GM18951 (cell line): ENCODE measurements around the gene TCERG1L.

Source experiments
- POLR2A ChIP-seq: IDR thresholded peaks from 4 replicates; pipeline ENCODE4 v1.6.1; 2011; ENCODE audit warnings: mild to moderate bottlenecking; ENCODE audit not compliant: insufficient read length, insufficient read depth; ENCODE audit errors: extremely low read depth
- in situ Hi-C: fragments of 300-500 bp; cut with MboI; formaldehyde crosslinking; loops from one replicate; pipeline ENCODE4 v1.12.0; 2022; ENCODE audit warnings: low sequenced_read_pairs, mixed read lengths, inconsistent platforms; ENCODE audit not compliant: unreplicated experiment

TCERG1L gene

GRCh38 chr10:131188494-131188893 lies 123.0 kb downstream of the TCERG1L start:
- no peak for TF ChIP-seq POLR2A
- in situ Hi-C loops = no loop called here

GRCh38 chr10:131187926-131188325 lies 123.6 kb downstream of the TCERG1L start:
- TF ChIP-seq POLR2A = no peak
- in situ Hi-C loops = no loop called here

DNA sequence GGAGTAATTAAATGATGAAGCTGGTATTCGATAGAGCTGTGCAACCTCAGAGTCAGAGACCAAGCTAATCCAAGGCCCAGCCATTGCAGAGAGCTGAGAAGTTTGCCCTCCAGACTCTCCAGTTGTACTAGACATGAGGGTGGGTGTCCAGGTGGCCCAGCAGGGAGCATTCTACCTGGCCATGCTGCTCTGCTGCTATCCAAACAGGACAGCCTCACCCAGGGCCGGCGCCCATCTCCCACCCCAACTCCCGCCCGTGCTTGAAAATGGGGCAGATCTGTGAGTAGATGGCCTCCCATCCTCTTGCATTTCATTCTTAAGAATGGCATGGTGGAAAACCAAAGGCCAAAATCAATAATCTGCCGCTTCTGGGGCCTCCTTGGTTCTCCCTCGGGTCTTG lies 124.2 kb downstream of the TCERG1L start:
- in situ Hi-C loops = no loop called here
- no peak for TF ChIP-seq POLR2A

DNA sequence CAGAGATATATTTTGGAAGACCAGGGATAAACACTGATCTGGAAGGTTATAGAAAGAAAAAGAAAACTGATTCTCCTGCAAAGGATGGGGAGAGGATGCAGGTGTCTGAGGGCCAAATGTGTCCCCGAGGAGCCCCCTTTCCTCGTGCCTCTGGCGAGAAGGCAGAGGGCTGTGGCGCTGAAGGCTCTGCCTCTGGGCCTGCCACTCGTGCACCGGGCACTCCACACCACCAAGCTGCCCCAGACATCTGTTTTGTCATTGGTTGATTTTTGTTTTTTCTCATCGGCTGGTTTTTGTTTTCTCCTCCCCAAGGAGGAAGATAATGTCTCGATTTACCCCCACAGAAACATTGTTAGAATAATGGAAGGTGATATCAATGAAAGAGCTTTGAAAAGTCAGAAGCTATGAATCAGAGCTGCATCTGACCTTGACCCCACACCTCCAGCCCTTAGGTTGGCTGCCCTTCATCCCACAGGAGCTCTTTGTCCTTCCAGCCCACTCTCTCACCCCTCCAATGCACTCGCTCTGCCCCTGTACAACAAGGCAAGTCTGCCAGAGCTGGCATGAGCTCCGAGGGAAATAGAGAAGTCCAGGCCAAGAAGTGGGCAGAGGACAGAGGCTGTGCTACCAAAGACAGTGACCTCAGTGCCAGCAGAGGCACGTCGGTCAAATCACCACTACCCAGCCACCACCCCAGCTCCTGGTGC lies 124.8 kb downstream of the TCERG1L start:
- TF ChIP-seq POLR2A = no peak
- in situ Hi-C loops = no loop called here

- TF ChIP-seq POLR2A = no peak
- in situ Hi-C loops = no loop called here
Observed at GRCh38 chr10:131184503-131184902, 127.0 kb downstream of the TCERG1L start.

DNA sequence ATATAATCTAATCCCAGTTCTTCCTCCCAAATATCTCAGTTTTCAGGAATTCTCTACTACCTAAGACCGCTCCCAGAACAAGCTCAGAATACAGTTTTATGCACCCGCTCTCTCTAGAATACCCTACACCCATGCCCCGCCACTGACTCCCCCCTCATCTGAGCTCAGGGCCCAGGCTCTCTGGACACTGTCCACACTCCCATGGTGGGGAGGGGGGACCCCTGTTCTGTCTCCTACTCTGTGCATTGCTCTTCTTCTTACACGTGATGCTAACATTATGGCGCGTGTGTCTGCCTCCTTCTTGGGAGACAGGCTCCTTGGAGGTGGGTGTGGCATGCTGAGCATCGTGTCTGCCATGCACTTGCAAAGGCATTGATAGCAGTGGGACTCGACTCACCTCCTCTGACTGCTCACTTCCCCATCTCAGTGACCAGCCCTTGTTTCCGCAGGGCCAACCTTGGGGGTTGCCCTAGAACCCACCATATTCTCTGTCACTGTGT lies 127.9 kb downstream of the TCERG1L start:
- in situ Hi-C loops = no loop called here
- no peak for TF ChIP-seq POLR2A

DNA sequence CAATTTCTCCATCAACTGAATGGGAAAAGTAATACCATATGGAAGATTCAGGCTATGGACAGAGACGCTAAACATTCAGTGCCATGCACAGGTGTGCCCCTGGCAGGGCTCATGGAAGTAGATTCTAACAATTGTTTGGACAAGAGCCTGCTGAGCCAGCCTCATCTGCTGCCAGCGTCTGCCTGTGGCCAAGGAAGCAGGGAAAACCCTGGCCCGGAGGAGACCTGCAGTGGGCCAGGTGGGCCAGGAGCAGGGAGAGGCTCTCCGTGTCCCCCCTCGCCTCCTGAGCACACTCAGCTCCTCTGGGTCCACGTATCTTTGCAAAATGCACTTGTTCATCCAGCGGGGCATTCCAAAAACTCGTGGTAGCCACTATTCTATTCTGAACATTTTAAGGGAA lies 130.1 kb downstream of the TCERG1L start:
- no peak for TF ChIP-seq POLR2A
- in situ Hi-C loops = no loop called here

DNA sequence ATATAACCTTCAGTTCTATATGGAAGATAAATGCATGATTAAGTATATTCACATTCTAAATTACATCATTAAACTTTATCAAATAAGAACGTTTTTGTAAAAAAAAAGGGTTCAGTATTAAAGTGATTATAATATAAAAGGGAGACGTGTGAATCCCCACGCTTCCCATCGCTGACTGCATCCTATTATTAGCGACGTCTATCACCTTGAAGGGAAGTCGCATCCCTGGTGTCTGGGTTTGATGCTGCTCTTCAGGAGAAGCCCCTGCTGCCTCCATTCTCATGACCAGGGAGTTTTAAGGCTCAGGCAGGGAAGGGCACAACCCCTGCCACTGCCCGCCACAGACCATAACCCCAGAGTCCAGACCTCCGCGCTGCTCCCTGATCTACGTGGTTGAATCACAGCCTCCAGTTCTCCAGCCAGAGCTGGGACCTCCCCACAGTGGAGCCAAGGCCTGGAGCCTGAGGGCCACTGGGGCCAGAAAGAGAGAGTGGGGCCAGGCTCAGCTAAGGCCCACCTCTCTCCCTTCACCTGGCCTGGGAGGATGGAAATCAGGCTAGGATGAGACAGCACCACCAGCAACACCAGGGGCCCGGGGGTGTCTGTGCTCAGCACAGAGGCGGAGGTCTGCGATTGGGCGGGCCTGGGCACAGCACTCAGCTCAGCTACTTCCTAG lies 130.6 kb downstream of the TCERG1L start:
- in situ Hi-C loops = no loop called here
- TF ChIP-seq POLR2A = no peak

- TF ChIP-seq POLR2A = no peak
- in situ Hi-C loops = no loop called here
Observed at GRCh38 chr10:131180086-131180485, 131.4 kb downstream of the TCERG1L start.

DNA sequence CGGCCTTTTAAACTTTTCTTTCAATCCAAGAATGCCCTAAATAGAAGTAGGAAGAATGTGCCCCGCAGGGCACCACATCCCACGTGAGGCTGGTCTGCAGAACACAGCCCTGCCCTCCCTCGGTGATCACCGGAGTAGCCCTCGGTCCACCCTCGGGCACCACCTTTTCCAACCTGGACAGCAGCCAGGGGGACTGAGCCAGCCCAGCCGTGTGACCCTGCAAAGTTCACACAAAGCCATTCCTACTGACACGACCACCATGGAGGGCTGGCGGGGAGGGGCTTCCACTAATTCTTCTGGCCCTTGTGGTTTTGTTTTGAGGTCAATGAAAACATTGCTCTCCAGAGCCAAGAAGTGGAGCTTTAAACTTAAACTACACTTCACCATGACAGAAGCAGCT lies 132.2 kb downstream of the TCERG1L start:
- TF ChIP-seq POLR2A = no peak
- in situ Hi-C loops = no loop called here

DNA sequence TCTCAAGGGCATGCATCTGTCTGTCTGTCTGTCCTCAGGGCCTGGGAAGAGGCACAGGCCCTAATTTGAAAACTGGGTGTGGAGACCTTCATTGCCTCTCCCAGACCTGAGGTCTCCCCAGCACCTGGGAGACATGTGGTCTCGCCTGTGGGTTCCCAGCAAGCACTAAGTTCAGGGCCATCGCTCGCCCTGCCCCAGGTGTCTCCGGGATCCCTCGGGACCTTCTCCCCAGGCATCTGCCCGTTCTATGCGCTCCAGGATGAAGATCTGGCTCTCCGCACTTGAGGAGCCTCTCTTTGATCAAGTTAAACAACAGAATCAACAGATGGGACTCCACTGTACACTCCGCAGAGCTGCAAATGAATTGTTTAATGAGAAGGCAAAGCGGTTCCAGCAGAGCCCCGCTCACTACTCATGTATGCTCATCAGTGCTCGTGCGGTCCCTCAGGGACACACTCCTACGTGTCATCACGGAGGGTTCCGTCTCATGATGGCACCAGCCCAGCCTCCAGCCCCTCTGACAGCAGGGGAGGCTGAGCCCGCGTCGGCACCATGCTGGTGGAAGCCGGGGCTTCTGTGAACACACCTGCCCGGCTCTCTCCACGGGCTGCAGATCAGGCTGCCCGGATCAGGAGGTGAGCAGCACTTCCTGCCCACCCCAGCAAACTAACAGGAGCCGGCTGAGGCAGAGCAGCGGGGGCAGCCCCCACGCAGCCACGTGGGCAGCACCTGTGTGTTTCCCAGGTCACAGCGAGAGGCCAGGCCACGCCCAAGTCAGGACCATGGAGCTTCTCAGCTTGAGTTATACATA lies 132.8 kb downstream of the TCERG1L start:
- no peak for TF ChIP-seq POLR2A
- in situ Hi-C loops = no loop called here

GRCh38 chr10:131177431-131178327 lies 133.8 kb downstream of the TCERG1L start:
- no peak for TF ChIP-seq POLR2A
- in situ Hi-C loops = no loop called here
